Right hindlimb (tissue), 1 donor: ENCODE results near the gene CDCA3.

Experiments used
- DNase-seq: peaks from one replicate; pipeline ENCODE4 v3.0.0-alpha.2; 2018

The CDCA3 gene

DNA sequence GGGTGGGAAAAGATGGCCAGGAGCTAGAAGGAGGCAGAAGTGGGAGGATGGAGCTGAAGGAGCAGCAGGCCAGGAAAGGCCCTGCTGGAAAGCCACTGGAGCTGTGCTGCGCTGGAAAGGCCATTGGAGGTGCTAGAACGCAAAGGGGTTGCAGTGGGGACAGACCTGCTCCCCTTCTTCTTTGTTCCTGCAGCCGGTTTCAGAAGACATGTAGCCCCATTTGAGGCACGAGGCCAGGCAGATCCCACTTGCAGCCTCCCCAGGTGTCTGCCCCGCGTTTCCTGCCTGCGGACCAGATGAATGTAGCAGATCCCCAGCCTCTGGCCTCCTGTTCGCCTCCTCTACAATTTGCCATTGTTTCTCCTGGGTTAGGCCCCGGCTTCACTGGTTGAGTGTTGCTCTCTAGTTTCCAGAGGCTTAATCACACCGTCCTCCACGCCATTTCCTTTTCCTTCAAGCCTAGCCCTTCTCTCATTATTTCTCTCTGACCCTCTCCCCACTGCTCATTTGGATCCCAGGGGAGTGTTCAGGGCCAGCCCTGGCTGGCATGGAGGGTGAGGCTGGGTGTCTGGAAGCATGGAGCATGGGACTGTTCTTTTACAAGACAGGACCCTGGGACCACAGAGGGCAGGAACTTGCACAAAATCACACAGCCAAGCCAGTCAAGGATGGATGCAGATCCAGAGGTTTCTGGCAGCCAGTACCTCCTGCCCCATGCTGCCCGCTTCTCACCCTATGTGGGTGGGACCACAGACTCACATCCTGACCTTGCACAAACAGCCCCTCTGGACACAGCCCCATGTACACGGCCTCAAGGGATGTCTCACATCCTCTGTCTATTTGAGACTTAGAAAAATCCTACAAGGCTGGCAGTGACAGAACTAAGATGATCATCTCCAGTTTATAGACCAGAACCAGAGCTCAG is 31.7 kb downstream of the CDCA3 start:
- DNase-seq: peak; percentile 23

DNA sequence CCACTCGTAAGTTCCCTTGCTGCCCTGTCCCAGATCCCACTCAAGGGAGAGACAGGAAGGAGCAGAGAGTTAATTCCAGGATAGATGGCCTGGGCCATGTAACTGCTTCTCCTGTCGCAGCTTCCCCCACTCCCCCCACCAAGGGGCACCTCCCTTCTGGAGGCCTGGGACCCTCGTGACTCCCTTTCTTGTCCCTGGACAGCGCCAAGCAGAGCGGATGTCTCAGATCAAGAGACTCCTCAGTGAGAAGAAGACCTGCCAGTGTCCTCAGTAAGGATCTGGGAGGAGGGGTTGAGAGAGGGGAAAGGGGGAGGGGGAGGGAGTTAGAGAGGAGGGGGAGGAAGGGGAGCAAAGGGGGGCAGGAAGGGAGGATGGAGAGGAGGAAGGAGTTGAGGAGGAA is 32.4 kb downstream of the CDCA3 start:
- DNase-seq: no peak

DNA sequence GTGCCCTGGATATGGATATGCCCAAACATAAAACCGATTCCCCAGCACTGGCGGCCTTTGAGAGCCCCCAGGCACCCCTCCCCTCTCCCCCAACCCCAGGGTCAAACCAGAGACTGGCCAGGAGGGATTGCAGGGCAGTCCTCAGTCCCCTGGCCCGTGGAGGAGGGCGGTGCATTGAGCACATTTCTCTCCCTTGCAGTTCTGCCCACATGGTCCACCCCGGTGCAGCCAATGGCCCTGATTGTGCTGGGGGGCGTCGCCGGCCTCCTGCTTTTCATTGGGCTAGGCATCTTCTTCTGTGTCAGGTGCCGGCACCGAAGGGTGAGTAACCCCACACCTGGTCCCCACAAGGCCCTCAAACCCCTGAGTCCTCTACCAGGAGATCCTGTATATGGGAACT is 32.9 kb downstream of the CDCA3 start:
- no peak for DNase-seq

DNA sequence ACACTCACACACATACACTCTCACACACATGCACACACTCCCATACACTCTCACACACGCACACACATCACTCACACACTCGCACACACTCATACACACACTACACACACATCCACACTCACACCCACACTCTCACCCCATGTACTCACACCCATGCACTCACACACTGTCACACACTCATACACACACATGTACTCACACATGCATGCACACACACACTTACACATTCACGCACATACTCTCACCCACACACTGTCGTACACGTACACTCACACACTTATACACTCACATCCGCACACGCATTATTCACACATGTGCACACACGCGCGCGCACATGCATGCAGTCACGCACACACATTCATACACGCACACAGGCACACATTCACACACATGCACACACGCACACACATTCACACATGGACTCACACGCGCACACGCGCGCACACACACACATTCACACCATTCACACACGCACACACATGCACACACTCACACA is 33.4 kb downstream of the CDCA3 start:
- DNase-seq: no peak

DNA sequence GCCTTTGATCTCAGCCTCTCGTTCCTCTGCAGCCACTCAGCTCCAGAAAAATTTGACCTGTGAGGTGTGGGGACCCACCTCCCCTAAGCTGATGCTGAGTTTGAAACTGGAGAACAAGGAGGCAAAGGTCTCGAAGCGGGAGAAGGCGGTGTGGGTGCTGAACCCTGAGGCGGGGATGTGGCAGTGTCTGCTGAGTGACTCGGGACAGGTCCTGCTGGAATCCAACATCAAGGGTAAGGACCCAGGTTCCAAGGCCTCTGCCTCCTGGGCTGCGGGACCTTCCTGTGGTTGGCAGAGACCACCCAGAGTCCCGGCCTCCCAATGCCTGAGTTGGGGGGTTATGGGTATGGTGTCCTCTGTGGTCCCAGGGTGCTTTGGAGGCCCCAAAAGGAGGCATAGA is 34.0 kb downstream of the CDCA3 start:
- DNase-seq: no peak

DNA sequence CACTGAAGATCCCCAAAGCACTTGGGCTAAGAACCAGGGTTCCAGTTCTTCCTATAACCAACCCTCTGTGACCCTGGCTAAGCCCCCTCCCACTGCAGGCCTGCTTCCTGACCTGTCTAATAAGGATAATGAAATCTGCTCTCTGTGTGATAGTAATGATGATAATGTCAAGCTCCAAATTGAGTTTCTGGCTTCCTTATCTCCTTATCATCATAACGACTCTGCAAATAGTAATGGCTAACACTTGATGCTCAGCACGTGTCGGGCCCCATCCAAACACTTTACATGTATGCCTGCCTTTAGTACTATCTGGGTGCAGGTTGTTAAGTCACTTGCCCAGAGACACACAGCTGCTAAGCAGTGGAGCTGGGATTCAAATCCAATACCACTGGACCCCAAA is 34.5 kb downstream of the CDCA3 start:
- DNase-seq: no peak

DNA sequence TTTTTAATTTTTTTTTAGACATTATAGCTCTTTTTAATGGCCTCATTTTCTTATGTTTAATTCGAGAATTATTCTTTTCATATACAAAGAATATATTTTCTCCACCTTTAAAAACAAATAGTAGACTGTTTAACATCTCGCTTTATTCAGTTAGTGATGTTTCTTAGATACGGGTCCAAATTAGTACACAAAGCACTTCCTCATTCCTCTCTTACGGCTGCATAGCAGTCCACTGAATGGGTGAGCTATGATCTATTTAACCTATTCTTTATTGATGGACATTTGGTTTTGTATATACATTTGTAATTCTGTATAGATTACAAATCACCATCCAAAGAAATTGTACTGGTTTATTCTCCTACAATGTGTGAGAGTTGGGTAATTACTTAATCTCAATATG is 37.7 kb downstream of the CDCA3 start:
- DNase-seq: no peak

DNA sequence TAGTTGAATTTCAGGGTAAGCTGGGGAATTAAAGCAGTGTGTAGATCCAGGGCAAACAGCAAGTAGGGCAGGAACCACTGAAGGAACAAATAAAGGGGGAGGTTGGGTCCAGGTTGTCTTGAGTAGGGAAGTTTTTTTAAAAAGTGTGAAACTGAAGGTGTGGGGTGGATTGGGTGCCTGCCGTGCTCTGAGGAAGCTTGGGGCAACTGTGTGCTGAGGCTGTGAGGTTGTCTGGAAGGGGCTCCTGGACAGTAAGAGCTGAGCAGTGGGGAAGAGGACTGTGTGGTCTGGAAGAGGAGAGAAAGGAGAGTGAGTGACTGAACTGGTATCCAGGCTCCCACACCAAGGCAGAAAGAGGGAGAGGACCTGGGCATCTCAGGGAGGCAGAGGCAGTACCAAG is 40.3 kb downstream of the CDCA3 start:
- no peak for DNase-seq

DNA sequence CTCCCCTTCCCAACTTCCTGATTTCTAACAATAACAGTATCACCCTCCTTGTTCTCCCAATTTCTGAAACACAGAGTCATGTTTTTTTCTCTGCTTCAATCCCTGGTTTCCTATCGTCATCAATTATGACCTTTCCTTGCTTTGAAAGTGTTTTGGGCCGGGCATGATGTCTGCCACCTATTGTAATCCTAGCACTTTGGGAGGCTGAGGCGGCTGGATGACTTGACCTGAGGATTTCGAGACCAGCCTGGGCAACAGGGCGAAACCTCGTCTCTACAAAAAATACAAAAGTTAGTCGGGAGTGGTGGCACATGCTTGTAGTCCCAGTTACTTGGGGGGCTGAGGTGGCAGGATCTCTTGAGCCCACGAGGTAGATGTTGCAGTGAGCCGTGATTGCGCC is 42.0 kb downstream of the CDCA3 start:
- DNase-seq: no peak

DNA sequence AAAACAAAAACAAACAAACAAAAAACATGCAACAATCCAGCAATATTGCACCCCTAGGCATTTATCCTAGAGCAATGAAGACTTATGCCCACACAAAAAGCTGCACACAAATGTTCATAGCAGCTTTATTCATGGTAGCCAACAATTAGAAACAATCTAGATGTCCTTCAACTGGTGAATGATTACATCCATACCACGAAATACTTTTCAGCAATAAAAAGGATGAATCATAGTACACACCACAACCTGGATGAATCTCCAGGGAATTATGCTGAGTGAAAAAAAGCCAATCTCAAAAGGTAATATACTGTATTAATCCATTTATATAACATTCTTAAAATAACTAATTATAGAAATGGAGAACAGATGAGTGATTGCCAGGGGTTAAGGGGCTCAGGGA is 43.9 kb downstream of the CDCA3 start:
- DNase-seq: no peak

DNA sequence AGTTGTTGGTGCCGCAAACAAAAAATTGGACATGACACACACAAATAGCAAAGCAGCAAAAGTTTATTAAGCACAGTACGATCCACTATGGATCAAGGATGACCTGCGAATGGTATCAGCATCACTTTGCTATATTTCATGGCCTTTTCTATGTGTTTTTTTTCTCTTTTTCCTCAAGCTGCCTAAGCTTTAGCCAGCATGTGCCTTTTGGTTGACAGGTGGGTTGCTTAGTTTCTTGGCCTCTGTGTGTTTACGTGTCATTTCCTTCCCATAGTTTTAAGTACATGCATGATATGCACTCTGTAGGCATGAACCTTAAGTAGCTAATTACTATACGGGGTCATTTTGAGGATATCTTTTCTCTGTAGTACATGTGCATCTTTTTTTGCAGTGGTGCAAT is 51.9 kb downstream of the CDCA3 start:
- no peak for DNase-seq
